Neural progenitor cell (in vitro differentiated cells): Measurements from ENCODE around the gene DNAJC8.

Experiments
- CTCF ChIP-seq: fragments of 200-600 bp; sonication (generic); IDR thresholded peaks from 2 replicates; pipeline ENCODE4 v1.5.1; 2017; ENCODE audit warnings: antibody characterized with exemption, mild to moderate bottlenecking
- EZH2 ChIP-seq: fragments of 200-600 bp; sonication (generic); IDR thresholded peaks from 2 replicates; pipeline ENCODE4 v1.6.1; 2017; ENCODE audit warnings: antibody characterized with exemption, mild to moderate bottlenecking, moderate library complexity

DNA sequence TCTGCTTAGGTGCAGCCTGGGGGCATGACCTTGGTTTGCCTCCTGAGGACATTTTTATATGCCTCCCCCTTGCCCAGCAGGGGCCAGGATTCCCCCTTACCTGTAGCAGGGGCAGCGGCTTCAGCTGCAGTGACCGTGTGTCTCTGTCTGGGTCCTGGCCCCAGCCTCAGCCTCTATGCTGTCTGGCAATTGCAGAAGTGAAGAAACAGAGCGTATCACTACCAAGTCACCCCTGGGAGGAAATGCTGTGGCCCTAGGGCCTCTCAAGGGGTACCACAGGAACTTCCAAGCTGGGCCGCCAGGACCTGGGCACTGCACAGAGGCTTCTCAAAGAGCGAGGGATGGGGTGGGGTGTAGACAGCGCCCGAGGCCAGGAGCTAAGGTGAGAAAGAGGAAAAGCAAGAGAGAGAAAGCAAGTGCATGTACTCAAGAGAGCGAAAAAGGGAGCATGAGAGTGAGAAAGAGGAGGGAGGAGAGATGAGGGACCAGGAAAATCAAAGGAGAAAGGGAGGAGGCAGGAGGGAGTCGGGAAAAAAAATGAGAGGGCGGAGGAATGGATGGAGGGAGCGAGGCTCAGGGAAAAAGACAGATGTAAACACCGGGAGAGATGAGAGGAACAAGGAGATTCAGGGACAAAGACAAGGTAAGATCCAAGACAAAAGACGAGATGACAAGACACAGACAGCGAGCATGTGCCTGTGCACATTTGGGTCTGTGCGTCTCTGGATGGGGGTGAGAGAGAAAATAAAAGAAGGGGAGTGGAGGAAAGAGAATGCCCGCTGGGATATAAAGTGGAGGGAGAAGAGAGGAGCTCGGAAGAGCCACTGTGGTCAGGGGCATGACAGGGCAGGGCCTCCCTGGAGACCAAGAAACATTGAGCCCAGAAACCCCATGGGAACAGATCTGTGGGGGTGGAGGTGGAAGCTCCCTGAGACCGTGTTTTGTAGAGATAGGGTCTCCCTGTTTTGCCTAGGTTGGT is 56.0 kb downstream of the DNAJC8 start, which contains the start of gene PTAFR:
- TF ChIP-seq CTCF (no peak), EZH2 (no peak)
